HEK293 (cell line): Measurements from ENCODE around the gene CD2.

Source experiments
- CTCF ChIA-PET: fragments of 350-600 bp; formaldehyde crosslinking; extraction: SDS; loops from one replicate; lab custom pipeline; 2021; ENCODE audit warnings: antibody characterized with exemption; lab: Yijun Ruan, JAX
- POLR2A ChIA-PET: fragments of 300-600 bp; formaldehyde crosslinking; extraction: SDS; loops from one replicate; lab custom pipeline; 2020; ENCODE audit warnings: antibody characterized with exemption, inconsistent platforms; lab: Yijun Ruan, JAX
- H3K27ac ChIP-seq: fragments of 200-500 bp; sonication (Bioruptor generic); 2 replicates; pipeline ENCODE4 v1.5.1; 2014; ENCODE audit warnings: low read depth, low read length, control low read depth, inconsistent platforms; ENCODE audit errors: extremely low read depth
- H3K36me3 ChIP-seq, 2 experiments: fragments of 200-500 bp in 1 of 2; sonication (Bioruptor generic) in 1 of 2; 1 replicate in 1 of 2; 2 replicates in 1 of 2; pipeline ENCODE4 v1.5.1; 2014 to 2017; ENCODE audit warnings: inconsistent platforms in 2 of 2, low read length in 2 of 2; ENCODE audit not compliant: control insufficient read depth in 2 of 2, insufficient read depth in 1 of 2
- H3K4me1 ChIP-seq: fragments of 200-500 bp; sonication (Bioruptor generic); 2 replicates; pipeline ENCODE4 v1.5.1; 2014; ENCODE audit warnings: mild to moderate bottlenecking, low read length, inconsistent platforms; ENCODE audit not compliant: control insufficient read depth, insufficient read depth
- H3K4me3 ChIP-seq: 2 replicates; pipeline ENCODE4 v1.5.1; 2011; ENCODE audit warnings: low read depth, mild to moderate bottlenecking, control low read depth, low read length, moderate library complexity
- H3K9me3 ChIP-seq: fragments of 200-500 bp; sonication (Bioruptor generic); 2 replicates; pipeline ENCODE4 v1.5.1; 2014; ENCODE audit warnings: low read depth, low read length, inconsistent platforms; ENCODE audit not compliant: control insufficient read depth, insufficient read depth
- BCL11A ChIP-seq: fragments of 450-650 bp; formaldehyde crosslinking; IDR thresholded peaks from 2 replicates; pipeline ENCODE4 v1.5.1; 2016; ENCODE audit warnings: low read depth, missing biosample characterization, missing genetic modification characterization
- HOXD13 ChIP-seq: sonication (generic); formaldehyde crosslinking; IDR thresholded peaks from 2 replicates; pipeline ENCODE4 v1.8.0; 2022; ENCODE audit warnings: missing genetic modification reagents, borderline replicate concordance
- PRDM1 ChIP-seq: fragments of 450-650 bp; formaldehyde crosslinking; IDR thresholded peaks from 2 replicates; pipeline ENCODE4; 2016; ENCODE audit warnings: missing biosample characterization, missing genetic modification characterization
- TRIM28 ChIP-seq: IDR thresholded peaks from 2 replicates; pipeline ENCODE4 v1.6.1; 2011; ENCODE audit warnings: low read length, control low read depth, borderline replicate concordance
- ZBTB10 ChIP-seq: fragments of 450-650 bp; formaldehyde crosslinking; IDR thresholded peaks from 2 replicates; pipeline ENCODE4 v1.5.1; 2016; ENCODE audit warnings: missing biosample characterization, missing genetic modification characterization
- ZBTB11 ChIP-seq: fragments of 450-650 bp; formaldehyde crosslinking; conservative IDR thresholded peaks from 2 replicates; pipeline ENCODE4 v1.5.1; 2016; ENCODE audit warnings: low read depth, missing biosample characterization, missing genetic modification characterization
- ZNF10 ChIP-seq: fragments of 450-650 bp; formaldehyde crosslinking; IDR thresholded peaks from 2 replicates; pipeline ENCODE4 v1.5.1; 2017; ENCODE audit warnings: missing biosample characterization, missing genetic modification characterization
- ZNF112 ChIP-seq: fragments of 450-650 bp; formaldehyde crosslinking; IDR thresholded peaks from 2 replicates; pipeline ENCODE4 v1.5.0; 2017; ENCODE audit warnings: missing biosample characterization, missing genetic modification characterization
- ZNF23 ChIP-seq: fragments of 450-650 bp; formaldehyde crosslinking; IDR thresholded peaks from 2 replicates; pipeline ENCODE4 v1.5.1; 2016; ENCODE audit warnings: missing biosample characterization, missing genetic modification characterization, borderline replicate concordance
- ZNF280C ChIP-seq: fragments of 450-650 bp; formaldehyde crosslinking; IDR thresholded peaks from 2 replicates; pipeline ENCODE4 v1.5.1; 2016; ENCODE audit warnings: missing biosample characterization, missing genetic modification characterization
- ZNF292 ChIP-seq: fragments of 450-650 bp; formaldehyde crosslinking; IDR thresholded peaks from 2 replicates; pipeline ENCODE4 v1.5.1; 2016; ENCODE audit warnings: low read depth, missing biosample characterization, missing genetic modification characterization, borderline replicate concordance
- ZNF398 ChIP-seq: fragments of 450-650 bp; formaldehyde crosslinking; IDR thresholded peaks from 2 replicates; pipeline ENCODE4 v1.5.1; 2017; ENCODE audit warnings: missing biosample characterization, missing genetic modification characterization
- ZNF621 ChIP-seq: fragments of 450-650 bp; formaldehyde crosslinking; IDR thresholded peaks from 2 replicates; pipeline ENCODE4 v1.5.1; 2017; ENCODE audit warnings: missing biosample characterization, missing genetic modification characterization
- ZNF626 ChIP-seq: fragments of 450-650 bp; sonication (Bioruptor Pico); formaldehyde crosslinking; IDR thresholded peaks from 2 replicates; pipeline ENCODE4 v1.5.1; 2018; ENCODE audit warnings: missing biosample characterization, missing genetic modification characterization, inconsistent platforms
- ZNF776 ChIP-seq: fragments of 450-650 bp; formaldehyde crosslinking; IDR thresholded peaks from 2 replicates; pipeline ENCODE4 v1.5.0; 2017; ENCODE audit warnings: missing biosample characterization, missing genetic modification characterization, borderline replicate concordance
- ZNF791 ChIP-seq: fragments of 450-650 bp; formaldehyde crosslinking; IDR thresholded peaks from 2 replicates; pipeline ENCODE4 v1.5.1; 2016; ENCODE audit warnings: missing biosample characterization, missing genetic modification characterization

CD2 gene

GRCh38 chr1:116721039-116721405 lies 33.2 kb upstream of the CD2 start:
- TF ChIP-seq ZNF791 (tag by site-specific recombination) (no peak), ZNF621 (no peak), ZNF398 (tag by site-specific recombination) (no peak), ZBTB11 (tag by site-specific recombination) (no peak), ZNF112 (tag by site-specific recombination) (no peak), HOXD13 (CRISPR knock-in tag) (no peak), ZBTB10 (tag by site-specific recombination) (no peak), ZNF292 (tag by site-specific recombination) (no peak), ZNF280C (tag by site-specific recombination) (no peak), ZNF626 (tag by site-specific recombination) (no peak), PRDM1 (tag by site-specific recombination) (no peak), BCL11A (tag by site-specific recombination) (no peak), ZNF10 (tag by site-specific recombination) (no peak), ZNF23 (tag by site-specific recombination) (no peak), TRIM28 (no peak), ZNF776 (tag by site-specific recombination) (no peak)
- Histone ChIP-seq H3K4me3 (no peak overlapping the region), H3K9me3 (no peaks in the 10 kb centered on the region), H3K27ac (no peak overlapping the region), H3K36me3 (no peaks in the 10 kb centered on the region), H3K4me1 (no peaks in the 10 kb centered on the region)
- ChIA-PET POLR2A (no interaction called here), CTCF (no interaction called here)
